ENCODE results near the gene AKR1C1. TPM values are rescaled to one million over a fixed set of nuclear protein-coding genes. Genes with fewer than 3 reads are reported as not detected.
"Not testable (repeated sequence)": the region's sequence is repeated elsewhere in the genome, so short reads cannot be mapped to it uniquely, and the experiment has no call there.

AKR1C1 gene
- total RNA-seq, 1 experiment from 2014 or later, result 5.2 TPM

- H3K36me3 ChIP-seq, result no peaks in the 10 kb centered on the region
- no peak for DNase-seq
- no peaks in the 10 kb centered on the region for H3K9me3 ChIP-seq
- no peaks in the 10 kb centered on the region for H3K27me3 ChIP-seq
- H3K4me3 ChIP-seq, result no peak overlapping the region
These were observed 18.4 kb upstream of the AKR1C1 start for GRCh38 chr10:4944841-4945240.

GRCh38 chr10:4945766-4946717, 17.2 kb upstream of the AKR1C1 start:
- Histone ChIP-seq H3K27me3 (no peaks in the 10 kb centered on the region), H3K9me3 (no peaks in the 10 kb centered on the region), H3K36me3 (no peaks in the 10 kb centered on the region), H3K4me3 (no peak overlapping the region)
- DNase-seq, result no peak

- no peak for DNase-seq
- Histone ChIP-seq H3K9me3 (no peaks in the 10 kb centered on the region), H3K4me3 (no peak overlapping the region), H3K27me3 (no peaks in the 10 kb centered on the region), H3K36me3 (no peaks in the 10 kb centered on the region)
These were observed 16.1 kb upstream of the AKR1C1 start for GRCh38 chr10:4947039-4947634.

DNA sequence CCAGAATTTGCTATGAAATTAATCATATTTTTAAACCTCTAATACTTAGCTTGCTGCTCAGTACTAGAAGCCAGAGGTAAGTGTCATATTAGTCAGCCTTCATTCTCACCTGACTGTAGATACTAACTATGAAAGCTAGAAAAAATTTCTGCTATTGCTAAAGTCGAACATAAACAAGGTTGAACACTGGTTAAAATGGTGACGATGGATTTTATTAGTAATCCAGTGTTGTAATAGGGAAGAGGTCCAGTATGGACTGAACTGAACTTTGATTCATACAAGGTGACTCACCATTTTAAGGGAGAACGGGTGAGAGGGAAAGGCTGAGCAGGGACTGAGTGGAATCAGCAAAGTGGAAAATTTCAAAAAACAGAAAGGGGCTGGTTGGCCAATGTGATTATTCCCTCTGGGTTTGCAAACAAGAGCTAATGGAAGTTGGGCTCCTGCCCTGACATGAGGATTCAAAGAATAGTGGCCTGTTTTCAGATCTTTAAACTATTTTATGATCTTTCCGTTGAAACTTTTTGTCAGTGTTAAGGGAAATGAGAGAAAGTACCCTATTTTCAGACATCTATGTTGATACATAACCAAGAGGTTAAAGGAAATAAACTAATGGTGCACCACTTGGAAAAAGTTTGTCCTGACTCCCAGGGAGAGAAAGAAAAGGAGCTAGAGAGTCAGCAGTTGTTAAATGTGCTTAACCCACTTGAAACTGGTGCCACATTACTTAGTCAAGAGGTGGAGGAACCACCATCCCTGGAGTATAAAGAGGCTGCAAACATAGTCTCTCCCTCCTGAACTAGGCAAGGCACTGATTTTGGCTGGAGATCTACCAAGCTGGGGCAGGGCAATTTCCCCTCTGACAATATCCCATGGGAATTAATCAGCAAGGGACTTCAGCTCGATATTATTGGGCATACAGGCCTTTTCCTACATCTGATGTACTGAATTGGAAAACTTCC, 15.3 kb upstream of the AKR1C1 start:
- H3K27me3 ChIP-seq, result no peaks in the 10 kb centered on the region
- no peaks in the 10 kb centered on the region for H3K9me3 ChIP-seq
- DNase-seq, result peak; percentile 62
- H3K4me3 ChIP-seq, result no peak overlapping the region
- H3K36me3 ChIP-seq, result no peaks in the 10 kb centered on the region

- H3K27me3 ChIP-seq, H3K36me3 ChIP-seq, H3K4me3 ChIP-seq, H3K9me3 ChIP-seq, DNase-seq: not testable (repeated sequence)
These were observed 11.6 kb upstream of the AKR1C1 start for GRCh38 chr10:4951512-4952162.

DNA sequence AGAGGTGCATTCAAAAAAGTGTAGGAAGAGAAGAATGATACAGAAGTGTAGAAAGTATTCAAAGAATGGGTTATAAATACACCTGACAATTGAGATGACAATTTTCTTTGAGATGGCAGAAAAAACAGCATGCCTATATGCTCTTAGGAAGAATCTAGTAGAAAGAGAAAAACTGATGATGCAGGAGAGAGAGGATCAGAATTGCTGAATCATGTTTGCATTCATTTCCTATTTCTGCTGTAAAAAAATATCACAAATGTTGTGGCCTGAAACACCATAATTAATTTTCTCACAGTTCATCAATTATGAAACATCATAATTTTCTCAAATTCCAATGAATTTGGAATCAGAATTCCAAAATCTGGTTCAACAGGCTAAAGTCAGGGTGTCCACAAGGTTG, 9.8 kb upstream of the AKR1C1 start:
- DNase-seq, result no peak
- Histone ChIP-seq H3K27me3 (no peaks in the 10 kb centered on the region), H3K36me3 (no peaks in the 10 kb centered on the region), H3K4me3 (no peak overlapping the region), H3K9me3 (no peaks in the 10 kb centered on the region)

- not testable (repeated sequence) for DNase-seq, H3K9me3 ChIP-seq, H3K27me3 ChIP-seq, H3K4me3 ChIP-seq, H3K36me3 ChIP-seq
These were observed 7.1 kb upstream of the AKR1C1 start for GRCh38 chr10:4956088-4956487.

DNA sequence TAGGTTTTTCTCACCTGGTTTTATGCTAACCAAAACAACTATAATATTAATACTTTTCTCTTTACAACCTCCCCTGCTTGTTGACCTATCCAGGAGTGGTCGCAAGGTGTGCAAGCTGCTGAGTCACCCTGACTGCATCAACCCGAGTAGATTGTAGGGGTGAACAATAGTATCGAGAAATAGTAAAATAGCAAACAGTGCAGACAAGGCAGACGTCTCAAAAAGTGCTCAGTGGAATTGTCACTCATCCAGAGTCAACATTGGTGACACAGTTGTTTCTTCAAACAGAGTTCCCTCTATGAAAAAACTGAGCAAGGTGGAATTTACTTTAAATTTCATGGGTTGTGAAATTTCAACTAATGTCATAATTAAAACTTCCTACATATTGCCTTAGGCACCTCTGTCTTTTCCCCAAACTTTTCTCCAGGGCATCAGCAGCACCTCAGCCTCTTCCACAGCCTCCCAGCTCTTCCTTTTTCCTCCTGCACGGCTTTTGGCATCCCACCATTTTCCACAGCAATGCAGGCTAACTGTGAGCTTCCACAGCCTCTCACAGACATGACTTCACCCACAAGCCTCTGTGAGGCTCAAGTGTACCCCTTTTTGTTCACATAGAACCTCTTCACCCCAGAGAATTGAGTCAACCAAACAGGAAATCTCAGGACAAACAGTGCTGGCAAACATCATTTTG, 6.1 kb upstream of the AKR1C1 start:
- DNase-seq, H3K36me3 ChIP-seq, H3K9me3 ChIP-seq, H3K27me3 ChIP-seq, H3K4me3 ChIP-seq: not testable (repeated sequence)

DNA sequence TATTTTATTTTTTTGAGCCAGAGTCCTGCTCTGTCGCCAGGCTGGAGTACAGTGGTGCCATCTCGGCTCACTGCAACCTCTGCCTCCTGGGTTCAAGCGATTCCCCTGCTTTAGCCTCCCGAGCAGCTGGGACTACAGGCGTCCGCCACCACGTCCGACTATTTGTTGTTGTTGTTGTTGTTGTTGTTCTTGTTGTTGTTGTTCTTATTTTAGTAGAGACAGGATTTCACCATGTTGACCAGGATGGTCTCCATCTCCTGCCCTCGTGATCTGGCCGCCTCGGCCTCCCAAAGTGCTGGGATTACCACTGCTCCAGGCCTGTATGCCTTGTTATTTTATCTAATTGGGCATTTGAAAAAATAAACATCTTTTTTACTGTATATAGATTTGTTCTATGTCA, 1.7 kb upstream of the AKR1C1 start:
- not testable (repeated sequence) for H3K4me3 ChIP-seq, H3K27me3 ChIP-seq, H3K36me3 ChIP-seq, H3K9me3 ChIP-seq, DNase-seq

- DNase-seq, H3K36me3 ChIP-seq, H3K27me3 ChIP-seq, H3K4me3 ChIP-seq, H3K9me3 ChIP-seq: not testable (repeated sequence)
These were observed 907 bp upstream of the AKR1C1 start for GRCh38 chr10:4962308-4962707.

DNA sequence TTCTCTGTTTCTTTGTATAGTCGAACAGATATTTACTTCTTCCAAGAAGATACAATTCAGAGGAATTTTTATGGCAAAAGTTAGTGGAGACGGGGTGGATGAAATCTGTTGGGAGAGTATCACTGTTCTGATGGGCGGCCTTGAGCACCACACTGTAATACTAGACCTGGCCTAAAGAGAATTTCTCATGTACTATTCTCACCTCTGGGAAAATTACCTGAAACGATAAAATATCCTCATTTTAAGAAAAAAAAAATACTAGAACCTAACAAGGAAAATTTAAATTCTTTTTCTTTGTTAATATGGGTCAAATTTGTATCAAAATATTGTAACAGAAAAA, 570 bp downstream of the AKR1C1 start:
- H3K9me3 ChIP-seq, H3K36me3 ChIP-seq, H3K4me3 ChIP-seq, H3K27me3 ChIP-seq, DNase-seq: not testable (repeated sequence)

- not testable (repeated sequence) for H3K9me3 ChIP-seq, DNase-seq, H3K4me3 ChIP-seq, H3K36me3 ChIP-seq, H3K27me3 ChIP-seq
These were observed 2.5 kb downstream of the AKR1C1 start for GRCh38 chr10:4965763-4966162.

DNA sequence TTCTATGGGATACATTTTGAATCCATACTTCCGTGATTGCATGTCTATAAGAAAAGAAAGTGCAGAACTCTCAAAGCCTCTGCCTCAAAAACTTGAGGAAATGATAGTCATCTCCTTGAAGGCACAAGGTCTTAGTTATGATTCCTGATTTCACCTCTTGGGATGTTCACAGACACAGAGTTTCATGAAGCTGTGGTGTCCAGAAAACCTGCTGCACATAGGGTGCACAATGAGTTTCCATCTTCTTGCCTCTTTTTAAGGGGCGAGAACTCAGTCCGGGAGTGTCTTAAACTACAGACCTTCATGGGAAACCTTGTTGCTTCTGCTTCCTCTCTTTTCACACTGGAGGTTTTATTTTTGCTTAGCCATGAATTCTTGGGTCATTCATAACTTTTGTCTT, 4.0 kb downstream of the AKR1C1 start:
- H3K27me3 ChIP-seq, H3K4me3 ChIP-seq, DNase-seq, H3K9me3 ChIP-seq, H3K36me3 ChIP-seq: not testable (repeated sequence)

GRCh38 chr10:4969289-4969688, 6.1 kb downstream of the AKR1C1 start:
- H3K9me3 ChIP-seq, H3K36me3 ChIP-seq, H3K27me3 ChIP-seq, H3K4me3 ChIP-seq, DNase-seq: not testable (repeated sequence)

DNA sequence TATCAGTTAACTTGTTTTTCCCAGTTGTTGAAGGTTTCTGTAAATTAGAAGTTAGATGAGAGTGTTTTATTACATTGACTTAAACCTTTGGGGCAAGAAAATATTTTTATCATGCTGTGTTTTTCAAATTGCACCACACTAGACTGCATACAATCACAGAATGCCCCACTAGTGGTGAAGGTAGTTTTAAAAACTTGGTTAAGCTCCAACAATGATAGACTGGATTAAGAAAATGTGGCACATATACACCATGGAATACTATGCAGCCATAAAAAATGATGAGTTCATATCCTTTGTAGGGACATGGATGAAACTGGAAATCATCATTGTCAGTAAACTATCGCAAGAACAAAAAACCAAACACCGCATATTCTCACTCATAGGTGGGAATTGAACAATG, 7.1 kb downstream of the AKR1C1 start:
- not testable (repeated sequence) for DNase-seq, H3K27me3 ChIP-seq, H3K36me3 ChIP-seq, H3K9me3 ChIP-seq, H3K4me3 ChIP-seq

DNA sequence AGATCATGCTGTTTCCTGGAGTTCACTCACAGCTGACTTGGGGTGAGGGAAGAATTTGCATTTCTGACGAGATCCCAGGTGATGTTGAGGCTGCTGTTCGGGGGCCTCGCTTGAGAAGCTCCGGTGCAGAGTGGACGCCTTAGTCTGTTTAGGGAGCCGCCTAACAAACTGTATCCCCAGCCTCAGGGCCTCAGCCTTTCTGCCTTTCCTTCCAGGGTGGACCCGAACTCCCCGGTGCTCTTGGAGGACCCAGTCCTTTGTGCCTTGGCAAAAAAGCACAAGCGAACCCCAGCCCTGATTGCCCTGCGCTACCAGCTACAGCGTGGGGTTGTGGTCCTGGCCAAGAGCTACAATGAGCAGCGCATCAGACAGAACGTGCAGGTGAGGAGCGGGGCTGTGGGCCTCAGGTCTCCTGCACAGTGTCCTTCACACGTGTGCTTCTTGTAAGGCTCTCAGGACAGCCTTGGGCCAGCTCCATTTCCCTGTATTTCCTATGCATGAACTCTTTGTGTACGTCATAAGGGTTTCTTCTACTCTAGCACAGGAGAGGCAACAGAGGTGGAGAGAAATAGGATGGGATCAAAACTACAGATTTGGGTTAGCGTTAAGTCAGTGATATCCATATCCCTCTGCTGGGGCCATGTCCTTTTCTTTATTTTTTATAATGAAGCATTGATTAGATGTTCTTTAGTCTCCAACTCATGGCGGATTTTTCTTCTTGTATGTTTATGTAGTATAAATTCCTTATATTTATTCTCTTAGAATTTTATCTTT, 9.3 kb downstream of the AKR1C1 start:
- not testable (repeated sequence) for H3K9me3 ChIP-seq, H3K36me3 ChIP-seq, DNase-seq, H3K27me3 ChIP-seq, H3K4me3 ChIP-seq
